Hepatocyte (in vitro differentiated cells): Measurements from ENCODE around the gene TMEM218. TPM values are rescaled to one million over a fixed set of nuclear protein-coding genes. Genes with fewer than 3 reads are reported as not detected.
A peak's percentile ranks its signal among the peaks of the same experiment; 100 is the strongest.

Experiments
- DNase-seq: peaks from one replicate; pipeline ENCODE4 v3.0.0-alpha.2; 2016; ENCODE audit warnings: low spot score
- H2AFZ ChIP-seq: fragments of 200-600 bp; sonication (generic); 2 replicates; pipeline ENCODE4 v1.6.0; 2016; ENCODE audit warnings: antibody characterized with exemption, mild to moderate bottlenecking
- H3K27ac ChIP-seq: fragments of 200-600 bp; sonication (generic); 2 replicates; pipeline ENCODE4 v1.5.1; 2016; ENCODE audit warnings: mild to moderate bottlenecking
- H3K27me3 ChIP-seq: fragments of 200-600 bp; sonication (generic); 2 replicates; pipeline ENCODE4 v1.6.1; 2016
- H3K36me3 ChIP-seq: fragments of 200-600 bp; sonication (generic); replicated peaks from 2 replicates; pipeline ENCODE4 v1.5.1; 2016; ENCODE audit warnings: low read depth; ENCODE audit not compliant: insufficient read depth
- H3K4me1 ChIP-seq: fragments of 200-600 bp; sonication (generic); 2 replicates; pipeline ENCODE4 v1.5.1; 2016; ENCODE audit warnings: mild to moderate bottlenecking, moderate library complexity; ENCODE audit not compliant: insufficient read depth
- H3K4me2 ChIP-seq: fragments of 200-600 bp; sonication (generic); 2 replicates; pipeline ENCODE4 v1.6.0; 2016
- H3K4me3 ChIP-seq: fragments of 200-600 bp; sonication (generic); 2 replicates; pipeline ENCODE4 v1.5.1; 2016; ENCODE audit warnings: mild to moderate bottlenecking
- H3K79me2 ChIP-seq: fragments of 200-600 bp; sonication (generic); 2 replicates; pipeline ENCODE4 v1.6.0; 2017; ENCODE audit warnings: mild to moderate bottlenecking
- H3K9me2 ChIP-seq: fragments of 200-600 bp; sonication (generic); replicated peaks from 2 replicates; pipeline ENCODE4 v1.6.0; 2017; ENCODE audit warnings: mild to moderate bottlenecking; ENCODE audit not compliant: insufficient read depth
- H3K9me3 ChIP-seq: fragments of 200-600 bp; sonication (generic); 2 replicates; pipeline ENCODE4 v1.5.1; 2016; ENCODE audit warnings: low read depth, mild to moderate bottlenecking
- H4K20me1 ChIP-seq: fragments of 200-600 bp; sonication (generic); 2 replicates; pipeline ENCODE4 v1.6.0; 2016; ENCODE audit warnings: mild to moderate bottlenecking; ENCODE audit not compliant: insufficient read depth, poor library complexity, severe bottlenecking
- EZH2 ChIP-seq: fragments of 200-600 bp; sonication (generic); IDR thresholded peaks from 2 replicates; pipeline ENCODE4 v1.6.1; 2016; ENCODE audit warnings: antibody characterized with exemption, mild to moderate bottlenecking, borderline replicate concordance
- EZH2phosphoT487 ChIP-seq: fragments of 200-600 bp; sonication (generic); IDR thresholded peaks from one replicate; pipeline ENCODE4 v1.6.1; 2018; ENCODE audit warnings: antibody characterized with exemption, mild to moderate bottlenecking, low read depth, moderate library complexity; ENCODE audit not compliant: unreplicated experiment, severe bottlenecking
- WGBS: methylation state at CpG from one replicate; pipeline ENCODE4 v1.1.6; 2016; ENCODE audit warnings: low lambda C conversion rate; ENCODE audit errors: missing lambda C conversion rate; 5-methylcytosine and 5-hydroxymethylcytosine counted together
- polyA plus RNA-seq: library from polyadenylated mRNA; unstranded; fragments of >200 nt; fragmentation: Nextera tagmentation; extraction: Ambion mirVana; gene quantifications from 2 replicates; pipeline ENCODE4 v1.2.1, GENCODE V29; 2016
- total RNA-seq: library from RNA; depleted of rRNA; stranded (reverse); fragments of >200 nt; gene quantifications from 2 replicates; pipeline ENCODE4 v1.2.3, GENCODE V29; 2014
- TF ChIP-seq, protein P1 (sequence below): fragments of 200-600 bp; sonication (generic); IDR thresholded peaks from 2 replicates; pipeline ENCODE4 v1.5.1; 2016; ENCODE audit warnings: antibody characterized with exemption, mild to moderate bottlenecking; ENCODE audit not compliant: poor library complexity

The TMEM218 gene
- total and polyA plus RNA-seq, 2 experiments from 2014 or later, result 20.6 to 20.7 TPM

GRCh38 chr11:125112208-125112604, 780 bp upstream of the TMEM218 start:
- Histone ChIP-seq H3K4me3 (no peak overlapping the region), H3K4me1 (no peaks in the 10 kb centered on the region), H3K36me3 (no peaks in the 10 kb centered on the region), H3K9me3 (no peaks in the 10 kb centered on the region), H4K20me1 (no peaks in the 10 kb centered on the region), H2AFZ (peak overlapping the region; percentile 50), H3K4me2 (peak overlapping the region; percentile 69), H3K27ac (peak overlapping the region; percentile 16), H3K9me2 (no peaks in the 10 kb centered on the region), H3K27me3 (no peaks in the 10 kb centered on the region), H3K79me2 (peaks cover 13% of the 10 kb centered on the region)
- 91% methylated on average over 9 of the region's 9 CpGs for WGBS
- DNase-seq, result no peak
- TF ChIP-seq, protein P1, sequence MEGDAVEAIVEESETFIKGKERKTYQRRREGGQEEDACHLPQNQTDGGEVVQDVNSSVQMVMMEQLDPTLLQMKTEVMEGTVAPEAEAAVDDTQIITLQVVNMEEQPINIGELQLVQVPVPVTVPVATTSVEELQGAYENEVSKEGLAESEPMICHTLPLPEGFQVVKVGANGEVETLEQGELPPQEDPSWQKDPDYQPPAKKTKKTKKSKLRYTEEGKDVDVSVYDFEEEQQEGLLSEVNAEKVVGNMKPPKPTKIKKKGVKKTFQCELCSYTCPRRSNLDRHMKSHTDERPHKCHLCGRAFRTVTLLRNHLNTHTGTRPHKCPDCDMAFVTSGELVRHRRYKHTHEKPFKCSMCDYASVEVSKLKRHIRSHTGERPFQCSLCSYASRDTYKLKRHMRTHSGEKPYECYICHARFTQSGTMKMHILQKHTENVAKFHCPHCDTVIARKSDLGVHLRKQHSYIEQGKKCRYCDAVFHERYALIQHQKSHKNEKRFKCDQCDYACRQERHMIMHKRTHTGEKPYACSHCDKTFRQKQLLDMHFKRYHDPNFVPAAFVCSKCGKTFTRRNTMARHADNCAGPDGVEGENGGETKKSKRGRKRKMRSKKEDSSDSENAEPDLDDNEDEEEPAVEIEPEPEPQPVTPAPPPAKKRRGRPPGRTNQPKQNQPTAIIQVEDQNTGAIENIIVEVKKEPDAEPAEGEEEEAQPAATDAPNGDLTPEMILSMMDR, result no peak
- TF ChIP-seq EZH2 (no peak), EZH2phosphoT487 (no peak)

DNA sequence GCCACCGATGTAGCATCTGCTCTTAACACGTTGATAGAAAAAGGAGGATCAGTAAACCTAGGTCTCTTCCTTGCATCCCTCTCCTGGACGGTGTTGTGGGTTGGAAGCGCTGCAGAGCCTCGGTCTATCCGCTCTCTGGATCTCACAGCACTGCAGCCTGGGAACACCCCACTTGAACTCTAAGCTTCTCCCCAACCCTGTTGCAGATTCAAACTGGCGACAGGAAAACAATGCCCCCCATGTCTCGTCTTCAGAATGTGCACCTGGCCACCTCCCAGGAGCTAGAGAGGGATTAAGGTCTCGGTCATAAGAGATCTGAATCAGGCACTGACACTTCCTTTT, 454 bp downstream of the TMEM218 start:
- Histone ChIP-seq H3K9me3 (no peaks in the 10 kb centered on the region), H3K4me3 (peak overlapping the region; percentile 45), H4K20me1 (no peaks in the 10 kb centered on the region), H3K27ac (peak overlapping the region; percentile 63), H3K9me2 (no peaks in the 10 kb centered on the region), H3K27me3 (no peaks in the 10 kb centered on the region), H3K36me3 (no peaks in the 10 kb centered on the region), H2AFZ (peak overlapping the region; percentile 52), H3K79me2 (peaks cover 13% of the 10 kb centered on the region), H3K4me2 (peak overlapping the region; percentile 77), H3K4me1 (no peaks in the 10 kb centered on the region)
- DNase-seq, result peak; percentile 26
- TF ChIP-seq EZH2phosphoT487, result no peak
- TF ChIP-seq EZH2, result no peak
- TF ChIP-seq, protein P1, result no peak
- WGBS, result 2% methylated on average over 9 of the region's 9 CpGs

DNA sequence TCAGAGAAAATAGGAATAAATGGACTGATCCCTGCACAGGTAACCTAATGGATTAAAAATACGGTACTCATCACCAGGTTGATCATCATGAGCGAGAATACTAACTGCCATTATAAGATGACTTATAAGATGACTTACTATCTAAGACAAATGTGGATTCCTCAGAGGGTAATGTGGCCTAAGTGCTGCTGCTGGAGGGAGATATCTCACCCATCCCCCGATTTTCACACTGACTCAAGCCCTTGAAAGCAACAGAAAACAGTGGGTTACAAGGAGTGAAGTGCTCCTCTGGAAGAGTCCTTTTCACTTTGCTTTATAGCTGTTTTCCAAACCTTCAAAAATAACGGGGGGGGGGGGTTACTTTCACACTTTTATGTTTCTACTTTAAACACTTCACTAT, 920 bp downstream of the TMEM218 start:
- Histone ChIP-seq H4K20me1 (no peaks in the 10 kb centered on the region), H3K9me2 (no peaks in the 10 kb centered on the region), H3K9me3 (no peaks in the 10 kb centered on the region), H3K4me2 (peak overlapping the region; percentile 77), H3K36me3 (no peaks in the 10 kb centered on the region), H3K4me1 (no peaks in the 10 kb centered on the region), H3K27ac (no peak overlapping the region), H3K27me3 (no peaks in the 10 kb centered on the region), H3K4me3 (peak overlapping the region; percentile 45), H3K79me2 (peaks cover 14% of the 10 kb centered on the region), H2AFZ (peak overlapping the region; percentile 52)
- no peak for DNase-seq
- TF ChIP-seq, protein P1, result no peak
- TF ChIP-seq EZH2, result no peak
- no peak for TF ChIP-seq EZH2phosphoT487
- WGBS, result 58% methylated on average over 4 of the region's 4 CpGs

DNA sequence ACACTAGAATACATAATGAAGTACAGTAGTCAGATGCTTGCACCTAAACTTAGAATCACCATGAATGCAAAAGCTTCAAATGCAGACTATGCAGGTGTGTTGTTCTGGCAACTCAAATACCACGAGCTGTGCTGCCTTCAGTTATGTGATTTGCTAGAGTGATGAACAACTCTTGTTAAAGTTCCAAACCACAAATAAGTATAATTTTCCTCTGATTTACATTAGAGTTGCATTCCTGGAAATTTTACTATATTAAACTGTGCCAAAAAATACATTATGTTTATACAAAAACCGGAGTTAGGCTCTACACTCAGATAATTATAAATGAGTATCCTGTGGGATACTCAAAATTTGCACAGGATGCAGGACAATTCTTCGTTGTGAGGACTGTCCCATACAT, 3.0 kb downstream of the TMEM218 start:
- Histone ChIP-seq H2AFZ (no peak overlapping the region), H3K27ac (no peak overlapping the region), H4K20me1 (no peaks in the 10 kb centered on the region), H3K27me3 (no peaks in the 10 kb centered on the region), H3K4me2 (no peak overlapping the region), H3K4me3 (no peak overlapping the region), H3K9me3 (no peaks in the 10 kb centered on the region), H3K4me1 (no peaks in the 10 kb centered on the region), H3K9me2 (no peaks in the 10 kb centered on the region), H3K36me3 (no peaks in the 10 kb centered on the region), H3K79me2 (peaks cover 18% of the 10 kb centered on the region)
- 65% methylated on average over 3 of the region's 3 CpGs for WGBS
- no peak for DNase-seq
- TF ChIP-seq, protein P1, result no peak
- TF ChIP-seq EZH2 (no peak), EZH2phosphoT487 (no peak)
